ENCODE data around the gene NUDT3. TPM values are rescaled to one million over a fixed set of nuclear protein-coding genes. Genes with fewer than 3 reads are reported as not detected.
A peak's percentile ranks its signal among the peaks of the same experiment; 100 is the strongest.

Gene NUDT3
- total RNA-seq, 2 donors from 2014 or later: 22.8 to 24.7 TPM

DNA sequence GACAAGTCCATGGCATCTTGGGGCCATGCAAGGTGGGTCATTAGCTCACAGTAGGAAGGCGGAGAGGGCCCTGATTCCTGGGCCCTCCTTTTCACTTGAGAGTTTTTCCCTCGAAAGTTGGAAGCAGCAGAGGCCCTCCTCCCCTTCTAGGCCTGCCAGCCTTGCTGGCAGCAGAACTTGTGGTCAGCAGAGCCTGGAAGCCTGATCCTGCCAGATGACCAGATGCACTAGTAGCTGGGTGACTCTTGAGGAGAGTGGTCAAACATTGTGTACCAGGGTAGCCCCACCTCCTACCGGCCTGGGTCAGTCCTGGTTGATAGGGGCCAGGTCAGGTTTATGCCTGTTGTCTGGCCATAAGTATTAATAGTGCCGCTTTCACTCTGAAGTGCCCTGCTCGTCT, 159.6 kb downstream of the NUDT3 start:
- 89 to 93% methylated on average over 5 of the region's 5 CpGs for WGBS, 2 experiments (ENCODE audit: insufficient coverage in 1 of 2, insufficient read length in 1 of 2)
- Histone ChIP-seq H3K4me3 (ENCODE audit: low read length) (no peak overlapping the region), H3K27ac (ENCODE audit: low read depth, low read length) (no peak overlapping the region), H3K4me1 (ENCODE audit: control insufficient read depth, insufficient read depth, low read length) (peaks cover 4% of the 10 kb centered on the region), H3K36me3 (ENCODE audit: control insufficient read depth, insufficient read depth, low read length) (no peaks in the 10 kb centered on the region), H3K9me3 (ENCODE audit: control insufficient read depth, low read length) (no peaks in the 10 kb centered on the region), H3K27me3 (ENCODE audit: control insufficient read depth, insufficient read depth, low read length, poor library complexity, severe bottlenecking) (no peaks in the 10 kb centered on the region), H3K9ac (ENCODE audit: extremely low read depth, low read length, poor library complexity, severe bottlenecking) (no peak overlapping the region)
- TF ChIP-seq, protein P1, sequence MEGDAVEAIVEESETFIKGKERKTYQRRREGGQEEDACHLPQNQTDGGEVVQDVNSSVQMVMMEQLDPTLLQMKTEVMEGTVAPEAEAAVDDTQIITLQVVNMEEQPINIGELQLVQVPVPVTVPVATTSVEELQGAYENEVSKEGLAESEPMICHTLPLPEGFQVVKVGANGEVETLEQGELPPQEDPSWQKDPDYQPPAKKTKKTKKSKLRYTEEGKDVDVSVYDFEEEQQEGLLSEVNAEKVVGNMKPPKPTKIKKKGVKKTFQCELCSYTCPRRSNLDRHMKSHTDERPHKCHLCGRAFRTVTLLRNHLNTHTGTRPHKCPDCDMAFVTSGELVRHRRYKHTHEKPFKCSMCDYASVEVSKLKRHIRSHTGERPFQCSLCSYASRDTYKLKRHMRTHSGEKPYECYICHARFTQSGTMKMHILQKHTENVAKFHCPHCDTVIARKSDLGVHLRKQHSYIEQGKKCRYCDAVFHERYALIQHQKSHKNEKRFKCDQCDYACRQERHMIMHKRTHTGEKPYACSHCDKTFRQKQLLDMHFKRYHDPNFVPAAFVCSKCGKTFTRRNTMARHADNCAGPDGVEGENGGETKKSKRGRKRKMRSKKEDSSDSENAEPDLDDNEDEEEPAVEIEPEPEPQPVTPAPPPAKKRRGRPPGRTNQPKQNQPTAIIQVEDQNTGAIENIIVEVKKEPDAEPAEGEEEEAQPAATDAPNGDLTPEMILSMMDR (conservative IDR thresholded peaks at IDR 0.05): no peak
- no peak overlapping the region for H3K27ac Mint-ChIP-seq
- H3K9me3 Mint-ChIP-seq: no peaks in the 10 kb centered on the region
- no peaks in the 10 kb centered on the region for H3K36me3 Mint-ChIP-seq (ENCODE audit: low read depth)
- peak; percentile 49 for DNase-seq
- no peak overlapping the region for H3K4me3 Mint-ChIP-seq
- H3K4me1 Mint-ChIP-seq: peaks cover 23% of the 10 kb centered on the region
- H3K27me3 Mint-ChIP-seq (ENCODE audit: insufficient read depth): no peaks in the 10 kb centered on the region

DNA sequence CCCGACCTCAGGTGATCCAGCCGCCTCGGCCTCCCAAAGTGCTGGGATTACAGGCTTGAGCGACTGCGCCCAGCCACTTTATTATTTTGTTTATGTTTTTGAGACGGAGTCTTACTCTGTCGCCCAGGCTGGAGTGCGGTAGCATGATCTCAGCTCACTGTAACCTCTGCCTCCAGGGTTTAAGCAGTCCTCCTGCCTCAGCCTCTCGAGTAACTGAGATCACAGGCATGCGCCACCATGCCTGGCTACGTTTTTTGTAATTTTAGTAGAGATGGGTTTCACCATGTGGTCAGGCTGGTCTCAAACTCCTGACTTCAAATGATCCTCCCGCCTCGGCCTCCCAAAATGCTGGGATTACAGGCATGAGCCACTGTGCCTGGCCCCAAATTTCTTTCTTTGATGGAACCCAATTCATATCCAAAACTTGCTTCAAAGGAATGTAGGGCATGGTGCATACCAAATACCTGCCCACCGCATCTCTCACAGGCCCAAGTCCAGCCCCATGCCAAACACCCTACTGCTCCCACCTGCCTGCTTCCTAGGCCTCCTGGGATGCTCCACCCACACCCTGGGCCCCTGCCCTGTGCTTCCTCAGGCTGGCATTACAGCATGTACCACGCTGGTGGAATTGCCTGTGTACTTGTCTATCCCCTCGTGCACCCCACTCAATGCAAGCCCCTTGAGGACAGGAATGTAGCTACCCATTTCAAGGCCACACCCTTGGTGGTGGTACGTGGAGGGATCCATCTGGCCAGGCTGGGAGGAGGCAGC, 160.7 kb downstream of the NUDT3 start:
- H3K9me3 Mint-ChIP-seq: no peaks in the 10 kb centered on the region
- H3K4me1 Mint-ChIP-seq: peaks cover 33% of the 10 kb centered on the region
- no peaks in the 10 kb centered on the region for H3K36me3 Mint-ChIP-seq (ENCODE audit: low read depth)
- Histone ChIP-seq H3K4me1 (ENCODE audit: control insufficient read depth, insufficient read depth, low read length) (peaks cover 11% of the 10 kb centered on the region), H3K27ac (ENCODE audit: low read depth, low read length) (no peak overlapping the region), H3K36me3 (ENCODE audit: control insufficient read depth, insufficient read depth, low read length) (no peaks in the 10 kb centered on the region), H3K9me3 (ENCODE audit: control insufficient read depth, low read length) (no peaks in the 10 kb centered on the region), H3K9ac (ENCODE audit: extremely low read depth, low read length, poor library complexity, severe bottlenecking) (no peak overlapping the region), H3K4me3 (ENCODE audit: low read length) (no peak overlapping the region), H3K27me3 (ENCODE audit: control insufficient read depth, insufficient read depth, low read length, poor library complexity, severe bottlenecking) (no peaks in the 10 kb centered on the region)
- DNase-seq: no peak
- WGBS, 2 experiments (ENCODE audit: insufficient coverage in 1 of 2, insufficient read length in 1 of 2): 89 to 90% methylated on average over 17 of the region's 17 CpGs
- no peak overlapping the region for H3K27ac Mint-ChIP-seq
- no peak overlapping the region for H3K4me3 Mint-ChIP-seq
- TF ChIP-seq, protein P1 (conservative IDR thresholded peaks at IDR 0.05): no peak
- H3K27me3 Mint-ChIP-seq (ENCODE audit: insufficient read depth): no peaks in the 10 kb centered on the region

DNA sequence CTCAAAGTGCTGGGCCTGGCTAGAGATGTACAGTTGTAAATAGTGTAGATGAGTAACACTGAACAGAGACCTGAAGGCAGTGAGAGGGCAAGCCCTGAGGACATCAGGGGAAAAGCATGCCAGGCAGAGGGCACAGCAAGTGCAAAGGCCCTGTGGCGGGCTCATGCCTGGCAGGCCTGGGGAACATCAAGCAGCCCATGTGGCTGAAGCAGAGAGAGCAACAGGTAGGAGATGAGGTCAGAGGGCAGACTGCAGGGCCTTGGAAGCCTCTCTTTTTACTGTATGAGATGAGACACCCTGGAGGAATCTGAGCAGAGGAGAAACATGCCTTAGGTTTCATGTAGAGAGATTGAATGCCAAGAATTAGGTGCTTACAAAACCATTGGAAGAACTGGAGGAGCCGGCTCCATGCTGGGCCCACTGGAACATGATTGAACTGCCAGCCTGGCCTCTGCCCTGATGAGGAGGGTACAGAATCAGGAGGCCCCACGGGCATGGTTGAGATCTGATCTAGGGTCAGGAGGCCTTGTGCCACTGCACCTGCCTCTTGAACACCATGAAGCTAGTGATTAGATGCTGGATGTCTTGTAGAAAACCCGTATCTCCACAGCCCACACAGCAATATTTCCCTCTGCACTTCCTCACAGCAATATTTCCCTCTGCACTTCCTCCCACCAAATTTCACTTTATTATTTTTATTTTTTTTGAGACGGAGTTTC, 161.7 kb downstream of the NUDT3 start:
- Histone ChIP-seq H3K36me3 (ENCODE audit: control insufficient read depth, insufficient read depth, low read length) (no peaks in the 10 kb centered on the region), H3K9me3 (ENCODE audit: control insufficient read depth, low read length) (no peaks in the 10 kb centered on the region), H3K27ac (ENCODE audit: low read depth, low read length) (no peak overlapping the region), H3K4me3 (ENCODE audit: low read length) (no peak overlapping the region), H3K9ac (ENCODE audit: extremely low read depth, low read length, poor library complexity, severe bottlenecking) (no peak overlapping the region), H3K4me1 (ENCODE audit: control insufficient read depth, insufficient read depth, low read length) (peaks cover 11% of the 10 kb centered on the region), H3K27me3 (ENCODE audit: control insufficient read depth, insufficient read depth, low read length, poor library complexity, severe bottlenecking) (no peaks in the 10 kb centered on the region)
- no peaks in the 10 kb centered on the region for H3K36me3 Mint-ChIP-seq (ENCODE audit: low read depth)
- peaks cover 43% of the 10 kb centered on the region for H3K4me1 Mint-ChIP-seq
- no peak overlapping the region for H3K4me3 Mint-ChIP-seq
- 93 to 96% methylated on average over 2 to 5 of the region's 5 CpGs for WGBS, 2 experiments (ENCODE audit: insufficient coverage in 1 of 2, insufficient read length in 1 of 2)
- DNase-seq: no peak
- no peak overlapping the region for H3K27ac Mint-ChIP-seq
- TF ChIP-seq, protein P1 (conservative IDR thresholded peaks at IDR 0.05): no peak
- no peaks in the 10 kb centered on the region for H3K27me3 Mint-ChIP-seq (ENCODE audit: insufficient read depth)
- no peaks in the 10 kb centered on the region for H3K9me3 Mint-ChIP-seq
